Measurements from ENCODE around the gene JAKMIP3.

Gene JAKMIP3

DNA sequence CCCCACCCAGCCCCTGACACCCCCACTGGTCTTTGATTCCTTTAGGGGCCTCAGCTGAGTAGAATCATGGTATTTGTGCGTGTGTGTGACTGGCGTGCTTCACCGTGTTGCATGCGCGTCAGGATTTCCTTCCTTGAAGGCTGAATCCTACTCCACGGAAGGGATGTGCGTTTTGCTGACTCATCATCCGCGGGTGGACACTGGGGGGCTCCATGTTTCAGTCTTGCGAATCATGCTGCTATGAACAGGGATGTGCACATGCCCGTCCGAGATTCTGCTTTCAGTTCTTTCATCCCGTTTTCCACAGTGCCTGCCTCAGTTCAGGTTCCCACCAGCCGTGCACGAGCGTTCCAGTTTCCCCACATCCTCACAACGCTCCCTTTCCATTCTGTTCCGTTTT lies 20.9 kb upstream of the JAKMIP3 start:
- DNase-seq: no peak

DNA sequence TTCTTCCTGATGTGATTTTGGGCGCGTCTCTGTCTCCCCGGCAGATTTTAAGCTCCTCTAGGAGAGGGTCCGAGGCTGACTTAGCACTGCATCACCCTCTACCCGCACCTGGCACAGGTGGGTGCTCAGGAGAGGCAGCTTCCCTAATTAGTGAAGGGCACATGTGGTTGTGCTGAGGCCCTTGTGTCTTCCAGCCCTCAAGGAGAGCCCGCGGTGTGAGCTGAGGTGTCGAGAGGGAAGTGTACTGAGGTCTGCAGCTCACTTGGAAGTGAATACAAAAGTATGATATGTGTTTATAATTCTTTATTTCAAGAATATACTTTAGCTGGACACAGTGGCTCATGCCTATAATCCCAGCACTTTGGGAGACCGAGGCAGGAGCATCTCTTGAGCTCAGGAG lies 20.4 kb upstream of the JAKMIP3 start:
- no peak for DNase-seq

- DNase-seq: no peak
These were observed 18.0 kb upstream of the JAKMIP3 start for GRCh38 chr10:132047575-132048293.

DNA sequence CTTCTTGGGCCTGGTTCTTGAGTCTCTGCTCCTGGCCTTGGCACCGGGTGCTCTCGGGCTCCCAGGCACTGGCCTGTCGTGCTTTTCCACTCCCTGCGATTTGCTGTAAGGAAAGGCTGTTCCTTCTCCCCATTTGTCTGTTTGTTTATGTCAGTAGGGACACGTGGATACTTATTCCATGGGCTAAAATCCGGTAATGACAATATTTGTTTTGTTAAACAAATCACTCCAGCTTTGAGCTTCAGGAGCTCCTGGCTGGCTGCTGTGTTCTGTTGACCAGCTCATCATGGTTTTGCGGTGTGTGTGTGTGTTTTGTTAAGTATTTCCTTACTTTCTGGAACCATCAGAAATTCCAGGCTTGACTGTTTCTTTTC lies 17.5 kb upstream of the JAKMIP3 start:
- no peak for DNase-seq

GRCh38 chr10:132050191-132050590 lies 15.6 kb upstream of the JAKMIP3 start:
- DNase-seq: no peak

DNA sequence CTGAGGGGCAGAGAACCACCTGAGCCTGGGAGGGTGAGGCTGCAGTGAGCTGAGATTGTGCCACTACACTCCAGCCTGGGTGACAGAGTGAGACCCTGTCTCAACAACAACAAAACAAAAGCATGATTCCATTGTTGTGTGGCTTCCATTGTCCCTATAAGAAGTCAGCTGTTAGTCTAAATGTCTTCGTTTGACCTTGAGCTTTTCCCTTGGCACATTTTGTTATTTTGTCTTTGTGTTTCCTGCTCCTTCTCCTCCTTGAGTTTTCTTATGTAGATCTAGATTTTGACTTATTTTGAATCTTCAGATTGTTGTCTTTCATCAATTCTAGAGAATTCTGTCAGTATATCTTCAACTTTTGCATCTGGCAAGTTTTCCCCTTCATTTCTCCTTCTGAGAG lies 13.6 kb upstream of the JAKMIP3 start:
- DNase-seq: no peak

DNA sequence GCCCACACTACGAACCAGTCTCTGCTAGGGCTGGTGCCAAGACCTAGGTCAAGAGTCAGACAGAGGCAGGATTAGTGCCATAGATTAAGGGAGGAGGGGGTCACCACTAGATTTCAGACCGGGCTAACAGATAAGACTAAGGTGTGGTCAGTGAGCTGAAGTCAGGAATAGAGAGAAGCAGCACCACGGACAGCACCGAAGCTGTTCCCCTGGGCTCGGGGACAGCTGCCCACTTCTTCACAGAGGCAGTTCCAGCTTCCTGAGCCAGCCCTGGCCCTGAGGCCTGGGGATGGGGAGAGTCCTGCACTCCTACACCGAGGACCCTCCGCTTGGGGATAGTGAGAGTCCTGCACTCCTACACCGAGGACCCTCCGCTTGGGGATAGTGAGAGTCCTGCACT lies 11.2 kb upstream of the JAKMIP3 start:
- no peak for DNase-seq

DNA sequence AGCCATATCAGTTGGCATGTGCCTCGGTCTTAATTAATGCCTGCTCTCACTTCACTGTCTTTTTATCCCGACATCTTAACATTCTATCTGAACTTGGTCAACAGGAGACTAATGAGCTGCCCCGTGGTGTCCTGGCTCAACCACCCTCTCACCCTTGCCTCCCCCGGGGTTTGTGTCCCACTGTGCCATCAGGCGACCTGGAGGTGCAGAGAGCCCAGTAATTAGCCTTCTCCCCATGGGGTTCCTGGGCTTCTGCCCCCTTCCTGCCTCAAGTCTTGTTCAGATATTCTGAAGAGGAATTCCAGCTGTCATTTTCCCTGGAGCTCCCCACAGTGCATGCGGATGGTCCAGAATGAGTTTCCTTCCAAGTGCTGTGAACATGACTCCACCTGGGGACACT lies 10.1 kb upstream of the JAKMIP3 start:
- no peak for DNase-seq

DNA sequence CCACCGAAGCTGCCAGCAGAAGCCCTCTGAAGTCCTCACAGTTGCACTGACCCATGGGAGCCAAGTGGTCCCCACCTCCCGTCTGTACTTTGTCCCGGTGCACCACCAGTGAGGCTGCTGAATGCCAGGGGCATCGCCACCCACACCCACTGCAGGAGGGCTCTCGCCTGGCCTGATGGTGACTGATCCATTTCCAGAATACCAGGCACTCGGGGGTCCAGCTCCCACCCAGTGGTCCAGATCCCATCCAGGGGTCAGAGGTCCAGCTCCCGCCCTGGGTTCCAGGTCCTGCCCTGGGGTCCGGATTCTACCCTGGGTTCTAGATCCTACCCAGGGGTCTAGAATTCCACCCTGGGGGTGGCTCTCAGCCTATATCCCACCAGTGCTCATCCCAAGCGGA lies 9.1 kb upstream of the JAKMIP3 start:
- DNase-seq: no peak

GRCh38 chr10:132057191-132057681 lies 8.5 kb upstream of the JAKMIP3 start:
- DNase-seq: no peak

DNA sequence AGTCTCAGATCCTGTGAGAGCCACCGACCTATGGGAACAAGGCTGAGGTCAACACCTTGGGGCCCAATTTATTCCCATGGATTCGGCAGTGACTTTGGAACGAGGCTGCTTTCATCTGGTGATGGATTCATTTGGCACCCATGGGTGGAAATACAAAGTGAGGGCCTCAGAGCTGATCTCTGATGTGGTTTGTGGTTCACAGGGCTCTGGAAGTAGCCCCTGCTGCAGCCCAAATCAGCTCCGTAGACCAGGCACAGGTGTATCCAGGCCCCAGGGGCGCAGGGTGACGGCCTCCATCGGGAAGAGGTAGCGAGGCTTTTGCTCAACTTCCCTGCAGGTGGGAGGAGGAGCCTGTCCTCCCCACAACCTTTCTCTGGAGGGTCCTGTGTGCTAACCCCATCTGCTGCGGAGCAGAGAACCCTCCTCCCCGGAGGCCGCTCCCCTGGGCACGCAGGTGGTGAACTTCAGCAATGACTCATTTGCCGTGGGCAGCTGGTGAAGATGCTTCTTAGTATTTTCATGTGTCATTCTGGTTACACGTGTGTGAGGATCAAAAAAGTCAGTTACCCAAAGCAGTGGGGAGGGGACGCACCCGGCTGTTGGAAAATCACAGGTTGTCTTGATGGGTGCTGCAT lies 7.5 kb upstream of the JAKMIP3 start:
- no peak for DNase-seq

GRCh38 chr10:132058793-132059759 lies 6.7 kb upstream of the JAKMIP3 start:
- DNase-seq: no peak

DNA sequence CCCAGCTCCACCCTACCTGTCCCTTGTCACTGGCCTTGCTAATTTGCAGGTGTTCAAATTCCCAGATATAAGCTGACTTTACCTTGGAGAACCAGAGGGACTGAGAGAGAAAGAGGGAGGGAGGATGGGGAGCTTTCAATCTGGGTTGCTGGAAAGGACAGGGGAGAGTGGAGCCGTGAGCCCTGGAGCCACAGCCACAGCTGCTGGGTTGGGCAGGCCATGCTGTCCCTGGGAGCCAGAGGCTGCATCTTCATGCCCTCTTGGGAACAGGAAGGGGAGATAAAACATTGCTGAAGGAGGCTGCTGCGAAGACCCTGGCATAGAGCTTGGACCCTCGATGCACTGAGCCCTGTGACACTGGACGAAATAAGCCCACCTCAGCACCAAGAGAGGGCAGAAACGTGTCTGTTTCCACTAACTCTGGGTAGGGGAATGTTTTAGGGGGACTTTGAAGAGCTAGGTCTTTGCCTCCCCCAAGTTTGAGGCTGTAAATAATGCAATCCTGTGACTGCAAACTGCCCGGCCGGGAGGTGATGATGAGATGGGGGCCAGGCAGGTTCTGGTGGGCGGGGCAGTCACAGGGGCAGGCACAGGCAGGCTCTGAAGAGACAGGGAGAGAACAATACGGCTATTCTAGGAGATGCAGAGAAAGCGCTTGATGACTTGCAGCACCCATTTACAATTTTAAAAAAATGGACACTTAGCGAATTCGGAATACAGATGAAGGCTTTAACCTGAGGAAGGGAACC lies 5.8 kb upstream of the JAKMIP3 start:
- no peak for DNase-seq

DNA sequence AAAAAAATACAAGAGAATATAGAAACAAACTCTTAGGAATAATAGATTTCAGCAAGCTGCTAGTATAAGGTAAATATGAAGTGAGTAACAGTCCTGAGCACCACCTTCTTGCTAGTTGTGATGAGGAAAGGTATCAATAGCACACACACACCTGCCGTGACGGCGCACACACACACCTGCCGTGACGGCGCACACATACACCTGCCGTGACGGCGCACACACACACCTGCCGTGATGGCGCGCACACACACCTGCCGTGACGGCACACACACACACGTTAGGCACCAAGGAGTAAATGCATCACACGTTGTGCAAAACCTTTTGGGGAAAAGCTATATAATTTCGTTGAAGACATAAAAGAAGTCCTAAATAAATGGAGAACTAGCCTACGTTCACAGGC lies 4.7 kb upstream of the JAKMIP3 start:
- no peak for DNase-seq

GRCh38 chr10:132061465-132061864 lies 4.3 kb upstream of the JAKMIP3 start:
- DNase-seq: no peak

DNA sequence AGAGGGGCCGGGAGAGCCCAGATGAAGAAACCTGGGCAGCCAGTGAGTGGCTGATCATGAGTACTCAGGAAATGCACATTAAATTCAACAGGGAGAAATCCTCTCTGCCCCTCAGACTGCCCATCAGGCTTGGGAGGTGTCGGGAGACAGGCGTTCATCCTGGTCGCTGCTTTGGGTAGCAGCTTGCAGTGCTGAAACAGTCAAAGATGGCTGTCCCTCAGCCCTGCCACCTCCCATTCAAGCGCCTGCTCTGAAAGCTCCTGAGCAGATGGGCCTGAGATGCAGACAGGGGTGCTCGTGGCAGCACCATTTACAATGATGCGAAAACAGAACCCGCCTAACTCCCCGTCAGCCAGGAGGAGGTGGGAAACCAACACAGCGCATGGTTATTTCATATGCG lies 3.6 kb upstream of the JAKMIP3 start:
- DNase-seq: no peak

DNA sequence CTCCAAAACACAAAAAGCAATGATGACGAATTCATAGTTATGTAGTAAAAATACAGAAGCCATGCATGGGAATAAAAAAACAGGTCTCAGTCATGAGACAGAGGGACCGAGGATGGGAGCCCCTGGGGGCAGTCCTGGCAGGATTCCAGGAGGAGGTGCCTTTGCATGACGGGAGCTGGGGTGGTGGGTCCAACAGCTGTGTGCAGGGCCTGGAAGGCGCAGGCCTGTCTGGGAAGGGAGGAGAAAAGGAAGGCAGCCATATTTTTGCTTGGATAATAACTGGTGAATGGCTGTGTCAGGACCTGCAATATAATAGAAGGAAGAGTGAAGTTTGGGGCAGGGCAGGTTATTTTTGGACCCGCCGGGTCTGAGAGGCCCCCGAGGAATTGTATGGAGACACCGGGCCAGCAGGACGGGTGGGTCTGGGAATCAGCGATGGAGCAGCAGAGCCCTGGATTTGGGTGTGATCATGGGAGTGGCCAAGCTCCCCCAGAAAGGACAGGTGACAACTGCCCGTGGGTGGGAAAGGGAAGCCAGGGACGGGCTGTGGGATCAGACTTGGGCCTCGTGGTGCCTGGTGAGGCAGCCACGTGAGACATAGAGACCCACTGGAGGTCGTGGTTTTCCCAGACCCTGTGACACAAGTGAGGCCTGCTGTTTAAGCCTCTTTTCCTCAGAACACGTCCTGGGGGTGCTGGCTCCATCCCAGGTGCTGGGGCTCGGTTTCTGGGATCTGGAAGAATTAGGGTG lies 2.9 kb upstream of the JAKMIP3 start:
- DNase-seq: no peak

- no peak for DNase-seq
These were observed 2.3 kb upstream of the JAKMIP3 start for GRCh38 chr10:132063432-132063831.

- no peak for DNase-seq
These were observed 1.5 kb upstream of the JAKMIP3 start for GRCh38 chr10:132064082-132064755.

GRCh38 chr10:132064771-132065437 lies 842 bp upstream of the JAKMIP3 start:
- DNase-seq: no peak

- no peak for DNase-seq
These were observed 440 bp downstream of the JAKMIP3 start for GRCh38 chr10:132066186-132066585.
